Loucy (cell line): ENCODE measurements around the gene PYGB.

Experiments used
- CTCF ChIP-seq: fragments of 200-600 bp; sonication (generic); conservative IDR thresholded peaks from 2 replicates; pipeline ENCODE4 v1.5.1; 2014; ENCODE audit warnings: mild to moderate bottlenecking, antibody characterized with exemption, low read length
- EZH2phosphoT487 ChIP-seq: fragments of 200-600 bp; IDR thresholded peaks from 2 replicates; pipeline ENCODE4 v1.6.1; 2018; ENCODE audit warnings: antibody characterized with exemption, mild to moderate bottlenecking, moderate library complexity, borderline replicate concordance

- TF ChIP-seq CTCF, result no peak
- no peak for TF ChIP-seq EZH2phosphoT487
Observed at GRCh38 chr20:25306991-25307903, 59.4 kb downstream of the PYGB start.
